Mesothelial cell of epicardium (in vitro differentiated cells): ENCODE results near the gene ADARB2. TPM values are rescaled to one million over a fixed set of nuclear protein-coding genes. Genes with fewer than 3 reads are reported as not detected.

Source experiments
- DNase-seq, 2 experiments: peaks; one replicate each; pipeline ENCODE4 v3.0.0; 2021; ENCODE audit warnings: low spot score in 2 of 2; ENCODE audit not compliant: unreplicated experiment in 2 of 2
- H3K27ac Mint-ChIP-seq: 2 replicates; pipeline ENCODE4 v1.8.0; 2021; ENCODE audit warnings: mixed read lengths
- H3K27me3 Mint-ChIP-seq: 2 replicates; pipeline ENCODE4 v1.8.0; 2021; ENCODE audit warnings: low read depth, mixed read lengths
- H3K36me3 Mint-ChIP-seq: 2 replicates; pipeline ENCODE4 v1.8.0; 2021; ENCODE audit warnings: mixed read lengths
- H3K4me1 Mint-ChIP-seq: 2 replicates; pipeline ENCODE4 v1.8.0; 2021; ENCODE audit warnings: mixed read lengths
- H3K4me3 Mint-ChIP-seq: 2 replicates; pipeline ENCODE4 v1.8.0; 2021; ENCODE audit warnings: mild to moderate bottlenecking, moderate library complexity, mixed read lengths
- H3K9me3 Mint-ChIP-seq: 2 replicates; pipeline ENCODE4 v1.8.0; 2021; ENCODE audit warnings: mixed read lengths
- CTCF ChIP-seq: fragments of 200-600 bp; sonication (generic); IDR thresholded peaks from one replicate; pipeline ENCODE4 v1.5.0; 2021; ENCODE audit warnings: antibody characterized with exemption; ENCODE audit not compliant: unreplicated experiment
- total RNA-seq: library from RNA; stranded (reverse); gene quantifications from 3 replicates; pipeline ENCODE4 v1.2.1, GENCODE V29; 2021

ADARB2 gene
- total RNA-seq, 1 donor from 2014 or later, result 0.38 TPM

GRCh38 chr10:1280466-1281404, 456.6 kb downstream of the ADARB2 start:
- no peaks in the 10 kb centered on the region for H3K4me1 Mint-ChIP-seq
- H3K36me3 Mint-ChIP-seq, result no peaks in the 10 kb centered on the region
- no peak for DNase-seq
- no peak overlapping the region for H3K4me3 Mint-ChIP-seq
- H3K27me3 Mint-ChIP-seq, result peaks cover 43% of the 10 kb centered on the region
- H3K9me3 Mint-ChIP-seq, result peaks cover 4% of the 10 kb centered on the region
- TF ChIP-seq CTCF, result no peak
- no peak overlapping the region for H3K27ac Mint-ChIP-seq

GRCh38 chr10:1278306-1278705, 459.0 kb downstream of the ADARB2 start:
- no peak for TF ChIP-seq CTCF

DNA sequence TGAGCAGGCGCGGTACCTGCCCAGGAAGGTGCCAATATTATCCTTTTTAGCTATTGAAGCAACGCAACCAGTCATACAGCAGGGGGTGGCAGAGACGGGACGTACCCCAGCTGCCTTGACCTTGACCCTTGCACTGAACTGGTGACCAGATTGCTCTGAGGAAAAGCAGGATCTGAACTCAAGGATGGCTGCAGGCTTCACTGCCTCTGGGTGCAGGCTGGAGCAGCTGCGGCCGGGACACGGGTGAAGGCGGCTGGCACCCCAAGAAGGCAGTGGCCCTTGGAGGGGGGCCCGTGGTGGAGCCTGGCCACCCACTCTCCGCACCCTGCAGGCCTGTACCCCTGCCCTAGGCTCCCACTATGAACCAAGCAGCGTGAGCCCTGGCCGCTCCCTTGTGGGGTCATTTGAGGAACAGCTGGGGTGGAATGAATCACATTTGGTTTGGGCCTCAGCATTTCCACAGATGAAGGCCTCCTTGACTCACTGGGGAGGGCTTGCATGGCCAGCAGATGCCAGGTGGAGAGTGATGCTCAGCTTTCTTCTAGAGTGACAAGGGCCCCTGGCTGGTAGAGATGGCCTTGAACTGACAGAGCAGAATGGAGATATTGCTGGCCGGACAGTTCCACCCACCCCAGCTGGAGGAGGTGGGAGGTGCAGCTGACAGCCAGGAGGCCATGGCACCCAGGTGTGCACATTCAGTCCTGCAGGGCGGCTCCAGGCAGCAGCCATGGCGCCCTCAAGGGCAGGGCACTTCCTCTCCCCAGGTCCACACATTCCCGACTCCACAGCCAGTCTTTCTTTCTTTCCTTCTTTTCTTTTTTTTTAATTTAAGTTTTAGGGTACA, 462.4 kb downstream of the ADARB2 start:
- H3K27me3 Mint-ChIP-seq, result peaks cover 38% of the 10 kb centered on the region
- TF ChIP-seq CTCF, result no peak
- no peak overlapping the region for H3K27ac Mint-ChIP-seq
- no peak for DNase-seq
- H3K9me3 Mint-ChIP-seq, result peaks cover 4% of the 10 kb centered on the region
- peaks cover 2% of the 10 kb centered on the region for H3K4me1 Mint-ChIP-seq
- H3K36me3 Mint-ChIP-seq, result no peaks in the 10 kb centered on the region
- H3K4me3 Mint-ChIP-seq, result no peak overlapping the region

More at GRCh38 chr10:1278306-1278705, 459.0 kb downstream of the ADARB2 start:
- Mint-ChIP-seq H3K36me3 (no peaks in the 10 kb centered on the region), H3K4me1 (no peaks in the 10 kb centered on the region), H3K27me3 (peaks cover 44% of the 10 kb centered on the region), H3K27ac (no peak overlapping the region), H3K9me3 (peaks cover 4% of the 10 kb centered on the region), H3K4me3 (no peak overlapping the region)
- no peak for DNase-seq

DNA sequence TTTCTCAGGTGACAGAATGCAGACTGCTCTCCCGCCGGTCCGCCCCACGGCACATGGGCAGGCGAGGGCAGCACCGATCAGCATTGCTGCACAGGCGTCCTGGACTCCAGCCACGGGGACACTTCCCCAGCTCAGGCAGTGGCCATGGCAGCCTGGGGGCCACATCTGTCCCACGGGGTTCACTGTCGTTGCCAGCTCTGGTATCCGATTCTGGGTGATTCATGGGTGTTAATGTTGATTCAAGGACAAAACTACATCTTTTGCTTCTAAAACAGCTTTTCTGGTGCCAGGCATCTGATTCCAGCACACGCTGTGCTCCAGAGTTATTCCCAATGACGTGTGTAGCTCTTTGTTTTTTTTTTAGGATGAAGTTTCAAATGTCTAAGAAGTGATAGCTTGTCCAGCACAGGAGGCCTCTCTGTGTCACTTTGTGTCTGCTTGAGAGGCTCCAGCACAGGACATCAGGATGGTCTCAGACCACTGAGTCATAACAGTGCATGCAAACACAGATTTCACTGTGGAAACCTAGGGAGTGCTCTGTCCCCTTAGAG, 463.1 kb downstream of the ADARB2 start:
- H3K27ac Mint-ChIP-seq, result no peak overlapping the region

More for the DNA sequence above, 463.1 kb downstream of the ADARB2 start:
- Mint-ChIP-seq H3K4me3 (no peak overlapping the region), H3K27me3 (peaks cover 34% of the 10 kb centered on the region), H3K9me3 (peaks cover 4% of the 10 kb centered on the region), H3K4me1 (peaks cover 2% of the 10 kb centered on the region), H3K36me3 (no peaks in the 10 kb centered on the region)
- TF ChIP-seq CTCF, result no peak
- DNase-seq, result no peak
